ENCODE results near the gene PAX8.

GRCh38 chr2:113172721-113173541, 105.8 kb downstream of the PAX8 start:
- TF ChIP-seq EZH2 (IDR thresholded peaks at IDR 0.05; ENCODE audit: borderline replicate concordance, control insufficient read depth, low read depth, low read length) (no peak), IKZF1 (conservative IDR thresholded peaks at IDR 0.05) (no peak), CTCF (IDR thresholded peaks at IDR 0.05 in 2 of 3, conservative IDR thresholded peaks at IDR 0.05 in 1 of 3; ENCODE audit: control insufficient read depth in 2 of 3, extremely low read depth in 1 of 3, insufficient read depth in 1 of 3, low read depth in 3 of 3, low read length in 3 of 3) (no peak), GABPA (IDR thresholded peaks at IDR 0.05; ENCODE audit: low read depth) (no peak), ZNF274 (IDR thresholded peaks at IDR 0.05; ENCODE audit: insufficient read depth, insufficient read length) (no peak), SMC3 (IDR thresholded peaks at IDR 0.05; ENCODE audit: borderline replicate concordance, low read length) (no peak), ZBTB33 (IDR thresholded peaks at IDR 0.05) (no peak), RCOR1 (conservative IDR thresholded peaks at IDR 0.05; ENCODE audit: low read depth, low read length) (no peak), NFYA (IDR thresholded peaks at IDR 0.05; ENCODE audit: borderline replicate concordance, low read depth, low read length) (no peak), FOS (IDR thresholded peaks at IDR 0.05; ENCODE audit: borderline replicate concordance, extremely low read depth, insufficient read length) (no peak), TAF1 (IDR thresholded peaks at IDR 0.05; ENCODE audit: borderline replicate concordance, low read depth, low read length) (no peak), PRDM15 (CRISPR knock-in tag; IDR thresholded peaks at IDR 0.05) (no peak), ZBTB11 (CRISPR knock-in tag; IDR thresholded peaks at IDR 0.05) (no peak), JUNB (IDR thresholded peaks at IDR 0.05) (no peak)

All from GM12878 (cell line).